Smooth muscle cell (in vitro differentiated cells): Measurements from ENCODE around the gene HIGD1B. TPM values are rescaled to one million over a fixed set of nuclear protein-coding genes. Genes with fewer than 3 reads are reported as not detected.

Source experiments
- DNase-seq: peaks from one replicate; lab custom pipeline; 2025; ENCODE audit not compliant: unreplicated experiment; lab: John Stamatoyannopoulos, UW
- H2AFZ ChIP-seq: fragments of 200-600 bp; sonication (generic); 2 replicates; pipeline ENCODE4 v1.6.0; 2016; ENCODE audit warnings: antibody characterized with exemption, low read depth, mild to moderate bottlenecking
- H3F3A ChIP-seq: fragments of 200-600 bp; sonication (generic); 2 replicates; pipeline ENCODE4 v1.6.0; 2017; ENCODE audit warnings: antibody characterized with exemption, low read depth
- H3K27ac ChIP-seq: fragments of 200-600 bp; sonication (generic); 2 replicates; pipeline ENCODE4 v1.5.1; 2016; ENCODE audit warnings: low read depth, mild to moderate bottlenecking
- H3K27me3 ChIP-seq: fragments of 200-600 bp; sonication (generic); 2 replicates; pipeline ENCODE4 v1.6.1; 2016; ENCODE audit warnings: low read depth, mild to moderate bottlenecking
- H3K36me3 ChIP-seq: fragments of 200-600 bp; sonication (generic); 2 replicates; pipeline ENCODE4 v1.5.1; 2016; ENCODE audit warnings: low read depth
- H3K4me1 ChIP-seq: fragments of 200-600 bp; sonication (generic); 2 replicates; pipeline ENCODE4 v1.5.1; 2016; ENCODE audit warnings: low read depth
- H3K4me2 ChIP-seq: fragments of 200-600 bp; sonication (generic); 2 replicates; pipeline ENCODE4 v1.6.0; 2016; ENCODE audit warnings: mild to moderate bottlenecking
- H3K4me3 ChIP-seq: fragments of 200-600 bp; sonication (generic); 2 replicates; pipeline ENCODE4 v1.5.1; 2016; ENCODE audit warnings: mild to moderate bottlenecking
- H3K79me2 ChIP-seq: fragments of 200-600 bp; sonication (generic); 2 replicates; pipeline ENCODE4 v1.6.0; 2016; ENCODE audit warnings: low read depth, mild to moderate bottlenecking
- H3K9ac ChIP-seq: fragments of 200-600 bp; sonication (generic); 2 replicates; pipeline ENCODE4 v1.6.0; 2016; ENCODE audit warnings: low read depth
- H3K9me3 ChIP-seq: fragments of 200-600 bp; sonication (generic); replicated peaks from 2 replicates; pipeline ENCODE4 v1.5.1; 2016; ENCODE audit warnings: low read depth
- H4K20me1 ChIP-seq: fragments of 200-600 bp; sonication (generic); 2 replicates; pipeline ENCODE4 v1.6.0; 2016; ENCODE audit warnings: low read depth
- CTCF ChIP-seq: fragments of 200-600 bp; sonication (generic); IDR thresholded peaks from 2 replicates; pipeline ENCODE4 v1.5.1; 2017; ENCODE audit warnings: borderline replicate concordance, mild to moderate bottlenecking, antibody characterized with exemption; ENCODE audit not compliant: insufficient read depth, poor library complexity, severe bottlenecking
- WGBS: methylation state at CpG from one replicate; pipeline ENCODE4 v1.1.7; 2016; ENCODE audit warnings: low lambda C conversion rate; 5-methylcytosine and 5-hydroxymethylcytosine counted together
- polyA plus RNA-seq: library from polyadenylated mRNA; unstranded; fragments of >200 nt; fragmentation: Nextera tagmentation; extraction: Ambion mirVana; gene quantifications from 2 replicates; pipeline ENCODE4 v1.2.1, GENCODE V29; 2016
- total RNA-seq: library from RNA; depleted of rRNA; stranded (reverse); fragments of >200 nt; gene quantifications from 2 replicates; pipeline ENCODE4 v1.2.3, GENCODE V29; 2014

Gene HIGD1B
- total and polyA plus RNA-seq, 2 experiments from 2014 or later: 0.39 TPM; not detected in 1

GRCh38 chr17:44859701-44860100 is 12.0 kb downstream of the HIGD1B start:
- Histone ChIP-seq H3K9ac (no peak overlapping the region), H3K79me2 (no peaks in the 10 kb centered on the region), H3K27ac (no peak overlapping the region), H3K9me3 (no peaks in the 10 kb centered on the region), H3K27me3 (no peaks in the 10 kb centered on the region), H3K36me3 (peaks cover 19% of the 10 kb centered on the region), H3K4me1 (no peaks in the 10 kb centered on the region), H3F3A (no peaks in the 10 kb centered on the region), H2AFZ (no peak overlapping the region), H4K20me1 (no peaks in the 10 kb centered on the region), H3K4me2 (no peak overlapping the region), H3K4me3 (no peak overlapping the region)
- no peak for TF ChIP-seq CTCF
- WGBS: 84% methylated on average over 5 of the region's 5 CpGs
- DNase-seq: no peak

GRCh38 chr17:44862278-44862914 is 14.7 kb downstream of the HIGD1B start:
- H3K9ac ChIP-seq: no peak overlapping the region
- TF ChIP-seq CTCF: no peak
- H3K9me3 ChIP-seq: no peaks in the 10 kb centered on the region
- no peak overlapping the region for H3K4me2 ChIP-seq
- H3K27me3 ChIP-seq: no peaks in the 10 kb centered on the region
- peaks cover 4% of the 10 kb centered on the region for H3K36me3 ChIP-seq
- 96% methylated on average over 9 of the region's 9 CpGs for WGBS
- no peak overlapping the region for H2AFZ ChIP-seq
- H4K20me1 ChIP-seq: no peaks in the 10 kb centered on the region
- no peak overlapping the region for H3K27ac ChIP-seq
- H3K4me3 ChIP-seq: no peak overlapping the region
- H3K4me1 ChIP-seq: no peaks in the 10 kb centered on the region
- H3F3A ChIP-seq: no peaks in the 10 kb centered on the region
- no peaks in the 10 kb centered on the region for H3K79me2 ChIP-seq
- no peak for DNase-seq

- Histone ChIP-seq H3K27me3 (no peaks in the 10 kb centered on the region), H2AFZ (no peak overlapping the region), H3K4me1 (no peaks in the 10 kb centered on the region), H3K4me3 (no peak overlapping the region), H3K9ac (no peak overlapping the region), H3K79me2 (no peaks in the 10 kb centered on the region), H3K27ac (no peak overlapping the region), H3K4me2 (no peak overlapping the region), H3K36me3 (peaks cover 6% of the 10 kb centered on the region), H3F3A (no peaks in the 10 kb centered on the region), H4K20me1 (no peaks in the 10 kb centered on the region), H3K9me3 (no peaks in the 10 kb centered on the region)
- TF ChIP-seq CTCF: no peak
- no peak for DNase-seq
- 91% methylated on average over 12 of the region's 12 CpGs for WGBS
These were observed 15.6 kb downstream of the HIGD1B start for GRCh38 chr17:44863061-44863918.
